Measurements from ENCODE around the gene CACNG1.

GRCh38 chr17:67035131-67036083, 8.9 kb upstream of the CACNG1 start:
- TF ChIP-seq YY1 (IDR thresholded peaks at IDR 0.05; ENCODE audit: low read depth) (no peak), EP300 (IDR thresholded peaks at IDR 0.05; ENCODE audit: borderline replicate concordance) (no peak), TEAD4 (IDR thresholded peaks at IDR 0.05) (no peak), RAD21 (IDR thresholded peaks at IDR 0.05; ENCODE audit: low read depth) (no peak), CREB1 (IDR thresholded peaks at IDR 0.05; ENCODE audit: low read depth) (no peak), FOXM1 (IDR thresholded peaks at IDR 0.05; ENCODE audit: borderline replicate concordance, low read depth) (no peak), CEBPB (IDR thresholded peaks at IDR 0.05) (no peak)
- TF ChIP-seq, protein P1, sequence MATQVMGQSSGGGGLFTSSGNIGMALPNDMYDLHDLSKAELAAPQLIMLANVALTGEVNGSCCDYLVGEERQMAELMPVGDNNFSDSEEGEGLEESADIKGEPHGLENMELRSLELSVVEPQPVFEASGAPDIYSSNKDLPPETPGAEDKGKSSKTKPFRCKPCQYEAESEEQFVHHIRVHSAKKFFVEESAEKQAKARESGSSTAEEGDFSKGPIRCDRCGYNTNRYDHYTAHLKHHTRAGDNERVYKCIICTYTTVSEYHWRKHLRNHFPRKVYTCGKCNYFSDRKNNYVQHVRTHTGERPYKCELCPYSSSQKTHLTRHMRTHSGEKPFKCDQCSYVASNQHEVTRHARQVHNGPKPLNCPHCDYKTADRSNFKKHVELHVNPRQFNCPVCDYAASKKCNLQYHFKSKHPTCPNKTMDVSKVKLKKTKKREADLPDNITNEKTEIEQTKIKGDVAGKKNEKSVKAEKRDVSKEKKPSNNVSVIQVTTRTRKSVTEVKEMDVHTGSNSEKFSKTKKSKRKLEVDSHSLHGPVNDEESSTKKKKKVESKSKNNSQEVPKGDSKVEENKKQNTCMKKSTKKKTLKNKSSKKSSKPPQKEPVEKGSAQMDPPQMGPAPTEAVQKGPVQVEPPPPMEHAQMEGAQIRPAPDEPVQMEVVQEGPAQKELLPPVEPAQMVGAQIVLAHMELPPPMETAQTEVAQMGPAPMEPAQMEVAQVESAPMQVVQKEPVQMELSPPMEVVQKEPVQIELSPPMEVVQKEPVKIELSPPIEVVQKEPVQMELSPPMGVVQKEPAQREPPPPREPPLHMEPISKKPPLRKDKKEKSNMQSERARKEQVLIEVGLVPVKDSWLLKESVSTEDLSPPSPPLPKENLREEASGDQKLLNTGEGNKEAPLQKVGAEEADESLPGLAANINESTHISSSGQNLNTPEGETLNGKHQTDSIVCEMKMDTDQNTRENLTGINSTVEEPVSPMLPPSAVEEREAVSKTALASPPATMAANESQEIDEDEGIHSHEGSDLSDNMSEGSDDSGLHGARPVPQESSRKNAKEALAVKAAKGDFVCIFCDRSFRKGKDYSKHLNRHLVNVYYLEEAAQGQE (IDR thresholded peaks at IDR 0.05; ENCODE audit: low read depth): no peak
- TF ChIP-seq, protein P2, sequence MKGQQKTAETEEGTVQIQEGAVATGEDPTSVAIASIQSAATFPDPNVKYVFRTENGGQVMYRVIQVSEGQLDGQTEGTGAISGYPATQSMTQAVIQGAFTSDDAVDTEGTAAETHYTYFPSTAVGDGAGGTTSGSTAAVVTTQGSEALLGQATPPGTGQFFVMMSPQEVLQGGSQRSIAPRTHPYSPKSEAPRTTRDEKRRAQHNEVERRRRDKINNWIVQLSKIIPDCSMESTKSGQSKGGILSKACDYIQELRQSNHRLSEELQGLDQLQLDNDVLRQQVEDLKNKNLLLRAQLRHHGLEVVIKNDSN (IDR thresholded peaks at IDR 0.05): no peak
- TF ChIP-seq, protein P3, sequence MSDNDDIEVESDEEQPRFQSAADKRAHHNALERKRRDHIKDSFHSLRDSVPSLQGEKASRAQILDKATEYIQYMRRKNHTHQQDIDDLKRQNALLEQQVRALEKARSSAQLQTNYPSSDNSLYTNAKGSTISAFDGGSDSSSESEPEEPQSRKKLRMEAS (IDR thresholded peaks at IDR 0.05): no peak
